HepG2 (cell line): Measurements from ENCODE around the gene LMNA. TPM values are rescaled to one million over a fixed set of nuclear protein-coding genes. Genes with fewer than 3 reads are reported as not detected.
A peak's percentile ranks its signal among the peaks of the same experiment; 100 is the strongest.

Source experiments
- BHLHE40 ChIP-seq: IDR thresholded peaks from 2 replicates; pipeline ENCODE4 v1.6.1; 2011; ENCODE audit warnings: low read length, improper control_type of control experiment
- CHD4 ChIP-seq: fragments of 200-600 bp; sonication (generic); IDR thresholded peaks from 2 replicates; pipeline ENCODE4 v1.7.0; 2017; ENCODE audit warnings: mild to moderate bottlenecking, low read length, borderline replicate concordance
- CSRNP1 ChIP-seq: sonication (generic); formaldehyde crosslinking; IDR thresholded peaks from 2 replicates; pipeline ENCODE4 v1.8.1; 2023; ENCODE audit warnings: mild to moderate bottlenecking, missing genetic modification reagents
- E2F1 ChIP-seq: sonication (generic); formaldehyde crosslinking; IDR thresholded peaks from 2 replicates; pipeline ENCODE4 v1.5.0; 2020; ENCODE audit warnings: missing genetic modification reagents
- FOXK2 ChIP-seq: fragments of 450-650 bp; IDR thresholded peaks from 2 replicates; pipeline ENCODE4 v1.6.1; 2016
- HDAC2 ChIP-seq: sonication (generic); formaldehyde crosslinking; IDR thresholded peaks from 2 replicates; pipeline ENCODE4 v1.4.0; 2020; ENCODE audit warnings: missing genetic modification reagents
- KDM2A ChIP-seq: sonication (generic); formaldehyde crosslinking; IDR thresholded peaks from 2 replicates; pipeline ENCODE4 v1.4.0; 2020; ENCODE audit warnings: low read depth, missing genetic modification reagents, borderline replicate concordance
- KDM5B ChIP-seq: sonication (generic); formaldehyde crosslinking; IDR thresholded peaks from 2 replicates; pipeline ENCODE4 v1.4.0; 2020; ENCODE audit warnings: missing genetic modification reagents, mild to moderate bottlenecking, borderline replicate concordance
- KMT2B ChIP-seq: IDR thresholded peaks from 2 replicates; pipeline ENCODE4 v1.6.1; 2016; ENCODE audit warnings: missing genetic modification reagents, missing compliant biosample characterization
- MED13 ChIP-seq: sonication (generic); formaldehyde crosslinking; IDR thresholded peaks from 2 replicates; pipeline ENCODE4 v1.5.0; 2020; ENCODE audit warnings: missing genetic modification reagents
- MEIS1 ChIP-seq: sonication (generic); formaldehyde crosslinking; IDR thresholded peaks from 2 replicates; pipeline ENCODE4 v1.9.0; 2021; ENCODE audit warnings: mild to moderate bottlenecking, missing genetic modification reagents, moderate library complexity, borderline replicate concordance
- MIER3 ChIP-seq: IDR thresholded peaks from 2 replicates; pipeline ENCODE4 v1.6.1; 2016; ENCODE audit warnings: missing compliant biosample characterization, borderline replicate concordance
- RBM22 ChIP-seq: fragments of 200-400 bp; formaldehyde crosslinking; optimal IDR thresholded peaks from 2 replicates; pipeline ENCODE3; 2017; ENCODE audit warnings: mild to moderate bottlenecking, low read length, moderate library complexity
- SMARCC2 ChIP-seq: fragments of 450-650 bp; IDR thresholded peaks from 2 replicates; pipeline ENCODE4 v1.6.1; 2017; ENCODE audit warnings: antibody characterized with exemption, mild to moderate bottlenecking
- ZFP62 ChIP-seq: sonication (generic); formaldehyde crosslinking; IDR thresholded peaks from 2 replicates; pipeline ENCODE4 v1.4.0; 2020; ENCODE audit warnings: missing genetic modification reagents
- ZMAT5 ChIP-seq: sonication (generic); formaldehyde crosslinking; IDR thresholded peaks from 2 replicates; pipeline ENCODE4 v1.5.0; 2020; ENCODE audit warnings: mild to moderate bottlenecking, low read depth, missing genetic modification reagents, borderline replicate concordance
- ZNF33A ChIP-seq: sonication (generic); formaldehyde crosslinking; IDR thresholded peaks from 2 replicates; pipeline ENCODE4 v1.5.1; 2020; ENCODE audit warnings: missing genetic modification reagents, mild to moderate bottlenecking, moderate library complexity, borderline replicate concordance
- ZNF431 ChIP-seq: sonication (generic); formaldehyde crosslinking; IDR thresholded peaks from 2 replicates; pipeline ENCODE4 v1.9.0; 2022; ENCODE audit warnings: missing genetic modification reagents, low read depth, mild to moderate bottlenecking, borderline replicate concordance
- ZNF687 ChIP-seq: sonication (generic); formaldehyde crosslinking; IDR thresholded peaks from 2 replicates; pipeline ENCODE4 v1.5.1; 2020; ENCODE audit warnings: mild to moderate bottlenecking, missing genetic modification reagents, moderate library complexity
- ZNF749 ChIP-seq: sonication (generic); formaldehyde crosslinking; IDR thresholded peaks from 2 replicates; pipeline ENCODE4 v1.8.0; 2022; ENCODE audit warnings: mild to moderate bottlenecking, missing genetic modification reagents, moderate library complexity, borderline replicate concordance
- ZNF800 ChIP-seq: sonication (generic); formaldehyde crosslinking; IDR thresholded peaks from 2 replicates; pipeline ENCODE4 v1.4.0; 2020; ENCODE audit warnings: missing genetic modification reagents
- ZSCAN21 ChIP-seq: sonication (generic); formaldehyde crosslinking; IDR thresholded peaks from 2 replicates; pipeline ENCODE4 v1.8.0; 2022; ENCODE audit warnings: mild to moderate bottlenecking, missing genetic modification reagents, moderate library complexity, borderline replicate concordance
- polyA plus RNA-seq, 8 experiments: library from polyadenylated mRNA; depleted of rRNA in 3 of 8; stranded (reverse) in 7 of 8; unstranded in 1 of 8; fragments of >200 nt; fragmentation: Illumina TruSeq in 4 of 8; extraction: Trizol in 4 of 8; gene quantifications; 2 replicates each; pipeline versions ENCODE4 v1.2.1 to v1.2.3, GENCODE V29; 2011 to 2016; ENCODE audit warnings: low read depth in 4 of 8, missing spikeins in 1 of 8, mixed read lengths in 1 of 8; ENCODE audit not compliant: insufficient read depth in 1 of 8
- total RNA-seq, 5 experiments: library from RNA; depleted of rRNA; stranded (reverse); fragments of >200 nt; fragmentation: Illumina TruSeq; extraction: Trizol; gene quantifications; 2 replicates each; pipeline ENCODE4 v1.2.3, GENCODE V29; 2016; ENCODE audit warnings: low read depth in 1 of 5

Gene LMNA
- total and polyA plus RNA-seq, 2 of the 13 experiments (the other 11 are each of a cell fraction or from before 2014, with no cell fraction given), result 107 to 225 TPM

- TF ChIP-seq KDM5B (0 out of 2 replicates have a peak, but pooled peaks have one; percentile 2), ZNF749 (CRISPR knock-in tag) (0 out of 2 replicates have a peak, but pooled peaks have one; percentile 0), SMARCC2 (no peak), MED13 (CRISPR knock-in tag) (no peak), ZFP62 (CRISPR knock-in tag) (no peak), FOXK2 (no peak), RBM22 (no peak), ZNF33A (no peak), CHD4 (peak; percentile 19; the same call in 1 of the 2 replicates), MIER3 (CRISPR knock-in tag) (no peak), ZMAT5 (CRISPR knock-in tag) (no peak), ZNF431 (CRISPR knock-in tag) (0 out of 2 replicates have a peak, but pooled peaks have one; percentile 47), E2F1 (CRISPR knock-in tag) (no peak), CSRNP1 (CRISPR knock-in tag) (no peak), ZNF800 (CRISPR knock-in tag) (no peak), ZNF687 (CRISPR knock-in tag) (peak; percentile 30; the same call in 1 of the 2 replicates), HDAC2 (CRISPR knock-in tag) (no peak), BHLHE40 (no peak), ZSCAN21 (CRISPR knock-in tag) (peak; percentile 5; the same call in 1 of the 2 replicates), KDM2A (CRISPR knock-in tag) (no peak), MEIS1 (no peak), KMT2B (CRISPR knock-in tag) (no peak)
Observed at GRCh38 chr1:156130578-156130942, 16.0 kb downstream of the LMNA start (continued).
